Ishikawa (cell line): ENCODE results near the gene CXCL8.

Experiments used
- CREB1 ChIP-seq: IDR thresholded peaks from 2 replicates; pipeline ENCODE4 v1.6.1; 2012; ENCODE audit warnings: low read depth
- EP300 ChIP-seq: IDR thresholded peaks from 2 replicates; pipeline ENCODE4 v1.6.1; 2012; ENCODE audit warnings: borderline replicate concordance
- RAD21 ChIP-seq: IDR thresholded peaks from 2 replicates; pipeline ENCODE4 v1.6.1; 2012; ENCODE audit warnings: low read depth
- YY1 ChIP-seq: IDR thresholded peaks from 2 replicates; pipeline ENCODE4 v1.6.1; 2012; ENCODE audit warnings: low read depth
- ZBTB7A ChIP-seq: IDR thresholded peaks from 2 replicates; pipeline ENCODE4 v1.6.1; 2012; ENCODE audit warnings: low read depth
- TF ChIP-seq, protein P1 (sequence below): IDR thresholded peaks from 2 replicates; pipeline ENCODE4 v1.6.1; 2012; ENCODE audit warnings: low read depth, mild to moderate bottlenecking

DNA sequence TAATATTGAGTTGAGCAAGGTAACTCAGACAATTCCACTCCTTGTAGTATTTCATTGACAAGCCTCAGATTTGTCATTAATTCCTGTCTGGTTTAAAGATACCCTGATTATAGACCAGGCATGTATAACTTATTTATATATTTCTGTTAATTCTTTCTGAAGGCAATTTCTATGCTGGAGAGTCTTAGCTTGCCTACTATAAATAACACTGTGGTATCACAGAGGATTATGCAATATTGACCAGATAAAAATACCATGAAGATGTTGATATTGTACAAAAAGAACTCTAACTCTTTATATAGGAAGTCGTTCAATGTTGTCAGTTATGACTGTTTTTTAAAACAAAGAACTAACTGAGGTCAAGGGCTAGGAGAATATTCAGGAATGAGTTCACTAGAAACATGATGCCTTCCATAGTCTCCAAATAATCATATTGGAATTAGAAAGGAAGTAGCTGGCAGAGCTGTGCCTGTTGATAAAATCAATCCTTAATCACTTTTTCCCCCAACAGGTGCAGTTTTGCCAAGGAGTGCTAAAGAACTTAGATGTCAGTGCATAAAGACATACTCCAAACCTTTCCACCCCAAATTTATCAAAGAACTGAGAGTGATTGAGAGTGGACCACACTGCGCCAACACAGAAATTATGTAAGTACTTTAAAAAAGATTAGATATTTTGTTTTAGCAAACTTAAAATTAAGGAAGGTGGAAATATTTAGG, 821 bp downstream of the CXCL8 start:
- TF ChIP-seq RAD21 (no peak), YY1 (no peak), EP300 (no peak), CREB1 (no peak), ZBTB7A (no peak)
- TF ChIP-seq, protein P1, sequence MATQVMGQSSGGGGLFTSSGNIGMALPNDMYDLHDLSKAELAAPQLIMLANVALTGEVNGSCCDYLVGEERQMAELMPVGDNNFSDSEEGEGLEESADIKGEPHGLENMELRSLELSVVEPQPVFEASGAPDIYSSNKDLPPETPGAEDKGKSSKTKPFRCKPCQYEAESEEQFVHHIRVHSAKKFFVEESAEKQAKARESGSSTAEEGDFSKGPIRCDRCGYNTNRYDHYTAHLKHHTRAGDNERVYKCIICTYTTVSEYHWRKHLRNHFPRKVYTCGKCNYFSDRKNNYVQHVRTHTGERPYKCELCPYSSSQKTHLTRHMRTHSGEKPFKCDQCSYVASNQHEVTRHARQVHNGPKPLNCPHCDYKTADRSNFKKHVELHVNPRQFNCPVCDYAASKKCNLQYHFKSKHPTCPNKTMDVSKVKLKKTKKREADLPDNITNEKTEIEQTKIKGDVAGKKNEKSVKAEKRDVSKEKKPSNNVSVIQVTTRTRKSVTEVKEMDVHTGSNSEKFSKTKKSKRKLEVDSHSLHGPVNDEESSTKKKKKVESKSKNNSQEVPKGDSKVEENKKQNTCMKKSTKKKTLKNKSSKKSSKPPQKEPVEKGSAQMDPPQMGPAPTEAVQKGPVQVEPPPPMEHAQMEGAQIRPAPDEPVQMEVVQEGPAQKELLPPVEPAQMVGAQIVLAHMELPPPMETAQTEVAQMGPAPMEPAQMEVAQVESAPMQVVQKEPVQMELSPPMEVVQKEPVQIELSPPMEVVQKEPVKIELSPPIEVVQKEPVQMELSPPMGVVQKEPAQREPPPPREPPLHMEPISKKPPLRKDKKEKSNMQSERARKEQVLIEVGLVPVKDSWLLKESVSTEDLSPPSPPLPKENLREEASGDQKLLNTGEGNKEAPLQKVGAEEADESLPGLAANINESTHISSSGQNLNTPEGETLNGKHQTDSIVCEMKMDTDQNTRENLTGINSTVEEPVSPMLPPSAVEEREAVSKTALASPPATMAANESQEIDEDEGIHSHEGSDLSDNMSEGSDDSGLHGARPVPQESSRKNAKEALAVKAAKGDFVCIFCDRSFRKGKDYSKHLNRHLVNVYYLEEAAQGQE, result no peak
